Thoracic aorta (tissue), 2 donors: ENCODE data around the gene RNF212. TPM values are rescaled to one million over a fixed set of nuclear protein-coding genes. Genes with fewer than 3 reads are reported as not detected.
A peak's percentile ranks its signal among the peaks of the same experiment; 100 is the strongest.

ENCODE experiments used
- ATAC-seq: fragments of 150-250 bp; one replicate; pipeline ENCODE4 v1.8.0; 2017; ENCODE audit warnings: low read depth; ENCODE audit not compliant: insufficient number of reproducible peaks, low FRiP score
- DNase-seq: peaks from one replicate; pipeline ENCODE4 v3.0.0-alpha.2; 2020; ENCODE audit warnings: low spot score
- H3K27ac ChIP-seq, 2 donors: fragments of 200-600 bp; sonication (generic); 1 replicate in 1 of 2; 2 replicates in 1 of 2; pipeline ENCODE4 v1.5.1; 2016; ENCODE audit warnings: mild to moderate bottlenecking in 2 of 2, moderate library complexity in 2 of 2
- H3K27me3 ChIP-seq: fragments of 200-600 bp; sonication (generic); replicated peaks from 2 replicates; pipeline ENCODE4 v1.6.0; 2016; ENCODE audit warnings: mild to moderate bottlenecking; ENCODE audit not compliant: insufficient read depth
- H3K36me3 ChIP-seq: fragments of 200-600 bp; sonication (generic); one replicate; pipeline ENCODE4 v1.5.1; 2016
- H3K4me1 ChIP-seq, 2 donors: fragments of 200-600 bp; sonication (generic); 1 replicate in 1 of 2; 2 replicates in 1 of 2; pipeline versions ENCODE4 v1.5.1 to v1.6.0; 2016; ENCODE audit warnings: low read depth in 2 of 2, mild to moderate bottlenecking in 1 of 2; ENCODE audit not compliant: control insufficient read depth in 1 of 2
- H3K4me3 ChIP-seq: fragments of 200-600 bp; sonication (generic); 2 replicates; pipeline ENCODE4 v1.5.1; 2016; ENCODE audit warnings: mild to moderate bottlenecking
- H3K9me3 ChIP-seq: fragments of 200-600 bp; sonication (generic); 2 replicates; pipeline ENCODE4 v1.5.1; 2016
- CTCF ChIP-seq: fragments of 200-600 bp; sonication (generic); IDR thresholded peaks from one replicate; pipeline ENCODE4 v1.5.1; 2019; ENCODE audit warnings: antibody characterized with exemption
- total RNA-seq, 2 donors: library from RNA; depleted of rRNA; stranded (reverse); fragments of >200 nt; gene quantifications; one replicate each; pipeline versions ENCODE4 v1.1.0 to v1.2.3, GENCODE V29; 2016

The RNF212 gene
- total RNA-seq, 2 donors from 2014 or later = 1.2 to 2.4 TPM

- TF ChIP-seq CTCF = no peak
- Histone ChIP-seq H3K4me1 (peaks cover 56 to 74% of the 10 kb centered on the region in 2 donors), H3K36me3 (no peaks in the 10 kb centered on the region), H3K27ac (peak overlapping the region; percentile 95), H3K27me3 (no peaks in the 10 kb centered on the region), H3K4me3 (peak overlapping the region; percentile 57), H3K9me3 (no peaks in the 10 kb centered on the region)
- ATAC-seq (peak; percentile 70), DNase-seq (peak; percentile 98)
Measured at GRCh38 chr4:1043651-1044468, 69.5 kb downstream of the RNF212 start.

DNA sequence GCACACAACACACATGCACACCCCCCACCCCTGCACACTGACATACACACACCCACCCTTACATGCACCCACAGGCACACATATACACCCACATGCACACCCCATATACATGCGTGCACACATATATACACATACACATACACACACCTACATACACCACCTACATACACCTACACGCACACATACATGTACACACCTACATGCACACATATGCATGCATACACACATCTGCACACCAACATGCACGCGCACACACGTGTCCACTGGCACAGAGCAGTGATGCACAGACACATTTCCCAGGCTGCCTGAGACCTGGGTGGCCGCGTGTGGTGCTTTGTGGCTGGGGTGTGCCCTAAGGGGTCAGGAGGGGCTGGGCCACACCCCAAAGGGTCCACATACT, 70.2 kb downstream of the RNF212 start:
- H3K4me3 ChIP-seq = peak overlapping the region; percentile 4
- peaks cover 56 to 81% of the 10 kb centered on the region in 2 donors for H3K4me1 ChIP-seq
- H3K27ac ChIP-seq = peak overlapping the region in 1 of 2 donors; percentile 38
- ATAC-seq (no peak), DNase-seq (no peak)
- no peaks in the 10 kb centered on the region for H3K9me3 ChIP-seq
- no peaks in the 10 kb centered on the region for H3K27me3 ChIP-seq
- no peak for TF ChIP-seq CTCF
- no peaks in the 10 kb centered on the region for H3K36me3 ChIP-seq

- no peaks in the 10 kb centered on the region for H3K27me3 ChIP-seq
- H3K27ac ChIP-seq = peak overlapping the region in 1 of 2 donors; percentile 94
- H3K9me3 ChIP-seq = no peaks in the 10 kb centered on the region
- ATAC-seq (no peak), DNase-seq (no peak)
- H3K36me3 ChIP-seq = no peaks in the 10 kb centered on the region
- no peak for TF ChIP-seq CTCF
- no peak overlapping the region for H3K4me3 ChIP-seq
- H3K4me1 ChIP-seq = peaks cover 55 to 76% of the 10 kb centered on the region in 2 donors
Measured at GRCh38 chr4:1042352-1043055, 70.9 kb downstream of the RNF212 start.

DNA sequence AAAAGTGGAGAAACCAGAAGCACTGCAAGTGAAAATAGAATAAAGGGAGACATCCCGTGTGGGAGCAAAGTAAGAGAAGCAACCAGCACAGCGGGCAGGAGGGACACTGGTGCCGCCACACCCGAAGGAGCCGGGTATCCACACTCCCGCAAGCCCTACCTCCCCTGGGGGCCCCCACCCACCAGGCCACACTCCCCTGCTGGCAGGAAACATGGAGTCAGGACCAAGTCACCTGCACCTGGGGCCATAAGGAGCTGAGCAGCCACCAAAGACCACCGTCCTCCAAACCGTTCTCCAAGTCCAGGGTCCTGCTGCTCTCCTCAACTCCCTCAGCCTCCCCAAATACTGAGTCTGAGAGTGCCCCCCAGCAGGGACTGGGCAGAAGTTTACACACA, 71.4 kb downstream of the RNF212 start:
- Histone ChIP-seq H3K27me3 (no peaks in the 10 kb centered on the region), H3K27ac (peak overlapping the region; percentile 85 to 94), H3K36me3 (no peaks in the 10 kb centered on the region), H3K9me3 (no peaks in the 10 kb centered on the region), H3K4me1 (peaks cover 50 to 76% of the 10 kb centered on the region in 2 donors), H3K4me3 (peak overlapping the region; percentile 37)
- no peak for ATAC-seq
- DNase-seq = no peak
- no peak for TF ChIP-seq CTCF

- Histone ChIP-seq H3K27me3 (no peaks in the 10 kb centered on the region), H3K4me3 (peak overlapping the region; percentile 37), H3K4me1 (peaks cover 52 to 79% of the 10 kb centered on the region in 2 donors), H3K27ac (peak overlapping the region; percentile 85 to 94), H3K9me3 (no peaks in the 10 kb centered on the region), H3K36me3 (no peaks in the 10 kb centered on the region)
- no peak for TF ChIP-seq CTCF
- ATAC-seq (no peak), DNase-seq (no peak)
Measured at GRCh38 chr4:1041147-1041935, 72.0 kb downstream of the RNF212 start.
